C1 segment of cervical spinal cord (tissue), 14 donors: ENCODE data around the gene SSRP1.
A peak's percentile ranks its signal among the peaks of the same experiment; 100 is the strongest.
"Not testable (repeated sequence)": the region's sequence is repeated elsewhere in the genome, so short reads cannot be mapped to it uniquely, and the experiment has no call there.

Experiments
- DNase-seq, 14 donors: peaks; one replicate each; lab custom pipeline; 2025; lab: John Stamatoyannopoulos, UW

Gene SSRP1

GRCh38 chr11:57335343-57336110 is at the start of gene SSRP1:
SSRP1 (minus strand) TSS chr11:57335892; CDS start chr11:57335121, 771 bp downstream.
- peak; percentile 23 to 89 (median 72) for DNase-seq

- DNase-seq = no peak
Observed at GRCh38 chr11:57380975-57381374, 45.3 kb upstream of the SSRP1 start, which contains the start of gene PRG3. PRG3 (minus strand) TSS chr11:57381150; CDS start chr11:57380708, 442 bp downstream.

DNA sequence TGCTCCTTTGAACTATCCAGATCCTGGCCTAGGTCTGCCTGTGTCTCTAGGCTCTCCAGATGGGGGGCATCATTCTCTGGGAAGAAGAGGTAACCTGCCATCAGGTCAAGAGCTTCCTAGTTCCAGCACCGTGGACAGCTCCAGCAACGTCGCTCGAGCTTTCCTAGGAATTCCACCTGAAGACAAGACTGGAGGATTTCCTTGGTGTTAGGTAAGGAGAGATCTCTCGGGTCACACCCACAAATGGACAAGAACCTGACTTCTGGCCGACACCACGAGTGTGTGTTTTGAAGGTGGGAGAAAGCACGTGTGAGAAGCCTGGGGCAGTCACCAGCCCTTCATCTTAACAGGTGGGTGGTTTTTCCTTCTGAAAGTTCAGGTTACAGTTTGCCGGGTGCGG is 44.0 kb upstream of the SSRP1 start:
- no peak for DNase-seq

DNA sequence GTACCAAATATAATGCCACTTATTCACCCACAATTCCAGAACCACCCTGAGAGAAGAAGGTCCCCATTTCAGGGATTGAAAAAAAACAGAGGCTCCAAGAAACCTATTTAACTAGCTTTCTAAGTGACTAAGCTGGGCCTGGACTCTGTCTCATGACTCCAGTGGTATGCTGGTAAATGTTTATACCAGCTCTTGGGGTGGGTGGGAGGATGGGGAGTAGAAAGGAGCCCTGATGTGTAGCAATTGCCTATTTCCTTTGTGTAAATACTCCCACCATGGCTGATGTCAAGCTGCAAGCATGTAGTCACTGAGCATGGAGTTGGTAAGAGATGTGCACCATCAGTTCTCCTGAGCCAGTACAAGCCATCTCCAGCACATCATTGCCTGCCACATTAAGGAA is 42.5 kb upstream of the SSRP1 start:
- no peak for DNase-seq

DNA sequence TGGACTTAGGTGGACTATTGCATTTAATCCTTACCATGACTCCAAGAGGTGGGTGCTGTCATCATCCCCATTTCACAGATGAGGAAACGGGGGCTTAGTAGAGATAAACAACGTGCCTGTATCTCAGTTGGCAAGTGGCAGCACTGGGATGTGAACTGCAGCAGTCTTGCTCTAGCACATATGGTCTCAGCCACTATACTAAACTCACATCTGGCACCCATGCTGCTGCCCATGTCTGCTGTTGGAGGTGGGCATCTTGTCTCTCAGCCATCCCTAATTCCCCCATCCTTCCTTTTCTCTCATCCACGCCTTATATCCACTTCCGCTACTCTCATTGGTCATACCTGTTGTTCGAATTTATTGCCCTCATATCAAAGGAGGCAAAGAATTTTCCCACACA is 41.4 kb upstream of the SSRP1 start:
- DNase-seq = no peak

DNA sequence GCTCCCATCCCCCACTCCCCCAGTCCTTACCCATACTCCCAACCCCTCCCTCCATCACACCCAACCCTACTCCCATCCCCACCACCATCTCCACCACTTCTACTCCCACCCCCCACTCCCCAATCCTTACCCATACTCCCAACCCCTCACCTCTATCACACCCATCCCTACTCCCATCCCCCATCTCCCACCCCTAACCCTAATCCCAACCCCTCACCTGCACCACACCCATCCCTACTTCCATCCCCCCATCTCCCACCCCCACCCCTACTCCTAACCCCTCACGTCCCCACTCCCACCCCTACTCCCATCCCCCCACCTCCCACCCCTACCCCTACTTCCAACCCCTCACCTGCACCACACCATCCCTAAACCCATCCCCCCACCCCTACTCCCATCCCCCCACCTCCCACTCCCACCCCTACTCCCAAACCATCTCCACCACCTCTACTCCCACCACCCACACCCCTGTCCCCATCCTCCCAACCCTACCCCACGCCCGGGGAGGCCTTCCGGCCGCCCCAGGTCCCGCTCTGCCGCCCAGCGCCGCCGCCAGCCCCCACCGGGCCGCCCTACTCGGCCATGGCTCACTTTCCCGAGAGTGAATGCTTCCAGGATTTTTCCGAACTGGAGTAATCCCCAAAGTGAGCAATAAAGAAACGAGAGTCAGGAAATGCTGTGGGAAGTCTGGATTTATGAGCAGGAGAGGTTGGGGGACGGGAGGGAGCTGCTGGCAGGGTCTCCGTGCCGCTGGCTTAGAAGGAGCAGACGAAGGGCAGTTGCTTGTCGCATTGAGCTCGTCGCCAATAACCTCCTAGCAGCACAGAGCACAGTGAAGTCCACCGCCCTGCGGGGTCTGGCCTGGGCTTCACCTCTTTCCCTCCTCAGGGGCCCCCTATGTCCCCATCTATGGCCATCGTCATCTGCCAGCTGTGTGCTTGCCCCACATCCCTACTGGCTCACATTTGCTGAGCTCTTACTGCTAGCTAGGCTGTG is 40.7 kb upstream of the SSRP1 start:
- no peak for DNase-seq

DNA sequence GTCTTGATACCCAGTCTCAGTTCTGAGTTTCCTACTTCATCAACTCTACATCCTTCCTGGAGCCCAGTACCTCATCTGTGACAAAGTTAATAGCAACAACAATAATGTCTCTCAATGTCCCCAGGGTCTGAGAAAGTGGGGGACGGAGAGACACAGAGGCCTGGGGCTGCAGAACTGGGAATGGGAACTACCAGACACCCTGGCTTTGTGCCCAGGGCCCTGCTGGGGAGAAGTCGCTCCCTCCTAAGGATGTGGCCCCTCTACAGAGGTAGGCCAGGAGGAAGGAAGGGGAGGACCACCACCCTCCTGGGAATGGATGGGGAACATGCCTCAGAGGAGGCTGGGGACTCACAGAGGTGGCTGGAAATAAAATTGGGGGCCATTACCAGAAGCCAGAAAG is 39.8 kb upstream of the SSRP1 start:
- no peak for DNase-seq

DNA sequence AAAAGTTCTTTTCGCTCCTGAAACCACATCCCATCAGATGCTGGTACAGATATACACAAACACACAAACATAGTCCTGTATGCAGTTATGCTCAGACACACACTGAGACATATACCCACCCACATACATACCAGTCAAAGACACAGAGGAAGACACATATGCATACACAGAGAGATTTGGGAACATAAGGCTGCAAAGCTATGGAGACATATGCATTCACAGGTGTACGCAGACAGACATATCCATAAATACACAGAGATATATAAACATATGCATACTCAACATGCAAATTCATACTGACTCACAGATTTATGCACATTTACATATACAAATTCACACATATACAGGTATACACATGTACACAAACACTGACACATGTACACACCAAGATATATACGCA is 39.3 kb upstream of the SSRP1 start:
- no peak for DNase-seq

DNA sequence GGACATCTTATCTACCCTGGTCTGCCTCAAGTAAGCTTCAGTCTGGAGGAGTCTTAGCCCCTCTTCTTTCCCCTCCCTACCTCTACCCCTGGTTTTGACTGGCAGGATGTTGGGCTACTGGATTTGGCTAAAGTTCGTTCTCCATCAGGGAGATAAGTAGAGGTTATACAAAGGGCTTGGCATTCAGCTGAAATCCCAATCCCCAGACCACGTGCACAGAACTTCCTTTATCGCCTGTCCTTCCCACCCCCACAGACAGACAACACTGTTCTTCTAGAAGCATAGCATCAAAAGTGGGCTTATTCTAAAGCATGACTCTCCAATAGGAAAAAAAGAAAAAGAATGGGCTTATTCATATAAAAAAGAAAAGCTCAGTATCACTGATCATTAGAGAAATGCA is 37.5 kb upstream of the SSRP1 start:
- DNase-seq = no peak

DNA sequence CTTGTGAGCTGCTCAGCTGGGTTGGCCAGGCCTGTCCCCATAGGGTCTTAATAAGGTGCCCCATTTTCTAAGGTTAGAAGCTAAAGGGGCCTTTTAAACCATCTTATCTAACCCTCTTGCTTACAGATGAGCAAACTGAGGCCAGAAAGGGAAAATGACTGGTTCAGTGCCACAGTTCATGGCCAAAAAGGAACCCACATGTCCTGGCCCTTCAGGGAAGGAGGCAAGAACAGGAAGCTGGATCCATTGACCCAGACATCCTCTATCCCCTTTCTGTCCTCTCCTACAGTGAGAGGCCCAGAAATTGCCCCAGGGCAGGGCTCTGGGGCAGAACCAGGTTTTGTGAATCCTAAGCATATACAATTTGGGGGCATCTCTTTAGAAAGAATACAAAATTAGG is 35.2 kb upstream of the SSRP1 start:
- DNase-seq = no peak

DNA sequence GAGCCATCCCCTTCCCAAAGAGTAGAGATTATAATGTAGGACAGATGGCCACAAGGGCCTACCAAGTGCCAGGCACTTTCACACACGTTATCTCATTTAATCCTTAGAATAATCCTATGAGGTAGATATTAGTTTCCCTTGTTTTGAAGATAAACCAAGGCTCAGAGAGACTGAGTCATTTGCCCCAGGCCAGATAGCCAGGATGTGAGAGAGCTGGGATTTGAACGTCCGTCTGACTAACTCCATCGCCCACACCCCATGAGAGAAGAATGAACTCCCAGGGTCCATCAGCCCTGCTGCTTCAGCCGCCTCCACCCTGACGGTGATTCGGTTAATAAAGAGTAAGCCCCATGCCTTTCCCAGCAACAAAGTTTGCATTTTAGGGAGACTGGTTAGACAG is 34.6 kb upstream of the SSRP1 start:
- DNase-seq = no peak

GRCh38 chr11:57368845-57369232 is 33.1 kb upstream of the SSRP1 start:
- no peak for DNase-seq

- DNase-seq = no peak
Observed at GRCh38 chr11:57368106-57368844, 32.6 kb upstream of the SSRP1 start.

- DNase-seq = no peak
Observed at GRCh38 chr11:57364851-57365660, 29.4 kb upstream of the SSRP1 start.

DNA sequence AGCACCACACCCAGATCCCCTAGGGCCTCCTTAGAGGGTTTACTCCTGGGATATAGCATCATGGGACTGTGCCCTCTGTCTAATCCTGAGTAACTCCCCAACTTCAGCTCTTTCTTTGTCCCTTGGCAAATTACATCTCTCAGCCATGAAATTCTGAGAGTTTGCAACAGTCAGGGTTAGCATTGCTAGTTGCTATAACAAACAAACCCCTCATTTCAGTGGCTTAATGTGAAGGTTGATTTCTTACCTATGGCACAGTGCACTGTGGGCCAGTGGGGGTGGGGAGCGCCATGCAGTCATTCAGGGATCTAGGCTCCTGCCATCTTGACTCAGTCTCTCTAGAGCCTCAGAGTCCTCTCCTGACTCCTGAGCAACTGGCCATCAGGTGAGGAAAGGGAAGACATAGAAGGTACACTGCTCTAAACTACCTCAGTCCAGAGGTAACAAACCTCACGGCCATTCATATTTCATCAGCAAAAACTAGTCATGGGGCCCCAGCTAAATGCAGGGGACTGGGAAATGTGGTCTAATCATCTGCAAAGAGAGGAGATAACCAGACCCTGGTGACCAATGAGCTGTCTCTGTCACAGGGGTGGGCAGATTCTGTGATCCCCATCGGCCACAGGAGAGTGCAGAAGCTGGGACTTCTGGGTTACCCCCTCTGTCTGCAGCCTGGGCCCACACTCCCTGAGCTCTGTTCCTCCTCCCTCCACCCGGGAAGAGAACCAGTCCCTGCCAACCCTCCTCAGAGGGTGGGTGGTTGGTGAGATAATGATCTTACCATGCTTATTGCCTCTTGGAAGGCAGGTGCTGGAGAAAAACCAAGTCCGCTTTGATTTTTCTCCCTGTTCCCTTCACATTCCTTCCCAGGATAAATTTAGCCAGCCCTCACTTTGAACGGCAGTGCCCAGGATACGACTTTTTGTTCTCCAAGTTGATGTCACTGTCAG is 27.7 kb upstream of the SSRP1 start:
- DNase-seq = no peak

GRCh38 chr11:57361926-57362325 is 26.2 kb upstream of the SSRP1 start:
- no peak for DNase-seq

- not testable (repeated sequence) for DNase-seq
Observed at GRCh38 chr11:57361420-57361819, 25.7 kb upstream of the SSRP1 start.

GRCh38 chr11:57360991-57361390 is 25.3 kb upstream of the SSRP1 start:
- DNase-seq = no peak

- DNase-seq = no peak
Observed at GRCh38 chr11:57359896-57360690, 24.4 kb upstream of the SSRP1 start.
